Transverse colon (tissue), 4 donors: ENCODE measurements around the gene TAP1. TPM values are rescaled to one million over a fixed set of nuclear protein-coding genes. Genes with fewer than 3 reads are reported as not detected.
"Not testable (repeated sequence)": the region's sequence is repeated elsewhere in the genome, so short reads cannot be mapped to it uniquely, and the experiment has no call there.

Source experiments
- DNase-seq: peaks from one replicate; pipeline ENCODE4 v3.0.0-alpha.2; 2019
- H3K27ac ChIP-seq, 4 donors: fragments of 200-600 bp; sonication (generic); 2 replicates each; pipeline ENCODE4 v1.5.1; 2016 to 2018; ENCODE audit warnings: inconsistent platforms in 4 of 4
- H3K27me3 ChIP-seq: fragments of 200-600 bp; sonication (generic); 2 replicates; pipeline ENCODE4 v1.5.1; 2017; ENCODE audit warnings: inconsistent platforms
- H3K36me3 ChIP-seq, 4 donors: fragments of 200-600 bp; sonication (generic); 2 replicates each; pipeline ENCODE4 v1.5.1; 2017 to 2019; ENCODE audit warnings: inconsistent platforms in 4 of 4
- H3K4me1 ChIP-seq, 4 donors: fragments of 200-600 bp; sonication (generic); 2 replicates each; pipeline ENCODE4 v1.5.1; 2017 to 2020; ENCODE audit warnings: inconsistent platforms in 4 of 4
- H3K4me3 ChIP-seq, 4 donors: fragments of 200-600 bp; sonication (generic); 1 replicate in 1 of 4; 2 replicates in 3 of 4; pipeline versions ENCODE4 v1.5.1 to v1.6.1; 2017 to 2019; ENCODE audit warnings: inconsistent platforms in 4 of 4
- H3K9me3 ChIP-seq, 2 donors: fragments of 200-600 bp; sonication (generic); 2 replicates each; pipeline ENCODE4 v1.5.1; 2017 to 2019; ENCODE audit warnings: inconsistent platforms in 2 of 2
- EP300 ChIP-seq: sonication (generic); formaldehyde crosslinking; IDR thresholded peaks from one replicate; pipeline ENCODE4 v1.6.1; 2017; ENCODE audit warnings: antibody characterized with exemption, low read depth
- POLR2A ChIP-seq: fragments of 450-650 bp; IDR thresholded peaks from one replicate; pipeline ENCODE4 v1.6.1; 2016; ENCODE audit warnings: antibody characterized with exemption, mild to moderate bottlenecking, moderate library complexity
- POLR2AphosphoS5 ChIP-seq, 3 donors: sonication (generic); formaldehyde crosslinking; IDR thresholded peaks; one replicate each; pipeline ENCODE4 v1.6.1; 2016; ENCODE audit warnings: antibody characterized with exemption in 3 of 3
- WGBS, 2 donors: methylation state at CpG; one replicate each; pipeline ENCODE4 v1.1.5; 2018; ENCODE audit warnings: low coverage in 1 of 2; 5-methylcytosine and 5-hydroxymethylcytosine counted together
- in situ Hi-C, 4 donors: fragments of 200-750 bp; cut with MboI; loops; one replicate each; pipeline versions ENCODE4 v1.15.0 to v1.15.1; 2017; ENCODE audit warnings: low sequenced_read_pairs in 3 of 4, low pct_ligation_motif_present in 1 of 4, low pct_unique_long_range_greater_than_20kb in 1 of 4
- intact Hi-C: fragments of 100-400 bp; cut with DNase I; formaldehyde crosslinking; loops from one replicate; pipeline ENCODE4 v1.15.1; 2023; ENCODE audit warnings: low total_unique reads
- total RNA-seq, 4 donors: library from RNA; depleted of rRNA; stranded (reverse); fragments of >200 nt; gene quantifications; one replicate each; pipeline ENCODE4 v1.1.0, GENCODE V29; 2016
- TF ChIP-seq, protein P1 (sequence below), 5 experiments: fragments of 200-600 bp in 3 of 5; fragments of 450-650 bp in 2 of 5; sonication (generic) in 3 of 5; IDR thresholded peaks; 1 replicate in 2 of 5; 2 replicates in 3 of 5; pipeline ENCODE4 v1.5.1; 2016 to 2017; ENCODE audit warnings: antibody characterized with exemption in 5 of 5, inconsistent platforms in 3 of 5, mild to moderate bottlenecking in 2 of 5, moderate library complexity in 1 of 5

The TAP1 gene
- total RNA-seq, 4 donors from 2014 or later = 63.2 to 87.9 (median 75.3) TPM

DNA sequence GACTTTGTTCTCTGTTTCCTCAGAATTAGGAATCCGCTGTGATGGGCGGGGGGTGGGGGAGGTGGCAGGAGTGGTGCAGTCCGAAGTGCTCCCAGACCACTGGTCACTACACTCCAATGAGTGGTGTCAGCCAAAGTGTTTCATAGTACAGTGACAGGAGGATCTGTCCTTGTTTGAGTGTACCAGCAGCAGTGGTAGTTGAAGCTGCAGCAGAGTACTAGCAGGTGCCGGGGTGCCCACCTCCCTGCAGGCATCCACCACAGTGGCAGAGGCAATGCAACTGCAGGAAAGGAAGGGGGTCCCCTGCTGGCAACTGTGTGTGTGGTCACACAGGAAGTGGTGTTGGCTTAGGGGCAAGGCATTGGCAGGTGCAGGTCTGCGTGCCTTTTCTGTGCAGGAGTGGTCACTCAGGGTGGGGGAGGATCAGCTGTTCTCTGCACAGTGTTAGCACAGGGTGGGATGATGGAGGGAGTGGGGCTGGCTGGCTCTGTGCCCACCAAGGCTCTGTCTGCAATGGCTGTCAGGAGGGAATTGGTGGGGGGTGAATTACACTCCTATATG lies 46.4 kb downstream of the TAP1 start:
- Histone ChIP-seq H3K9me3 (no peaks in the 10 kb centered on the region), H3K4me1 (no peaks in the 10 kb centered on the region), H3K36me3 (no peaks in the 10 kb centered on the region), H3K27ac (no peak overlapping the region), H3K27me3 (peaks cover 36% of the 10 kb centered on the region), H3K4me3 (no peak overlapping the region)
- intact Hi-C loops (no loop called here), in situ Hi-C loops (no loop called here)
- no peak for DNase-seq
- 87% methylated on average over 5 of the region's 5 CpGs; no CpG with 5 or more reads in 1 of the 2 donors for WGBS, 2 donors
- TF ChIP-seq EP300 = no peak
- TF ChIP-seq POLR2A = no peak
- TF ChIP-seq POLR2AphosphoS5 (IDR thresholded peaks at IDR 0.05) = no peak
- TF ChIP-seq, protein P1, sequence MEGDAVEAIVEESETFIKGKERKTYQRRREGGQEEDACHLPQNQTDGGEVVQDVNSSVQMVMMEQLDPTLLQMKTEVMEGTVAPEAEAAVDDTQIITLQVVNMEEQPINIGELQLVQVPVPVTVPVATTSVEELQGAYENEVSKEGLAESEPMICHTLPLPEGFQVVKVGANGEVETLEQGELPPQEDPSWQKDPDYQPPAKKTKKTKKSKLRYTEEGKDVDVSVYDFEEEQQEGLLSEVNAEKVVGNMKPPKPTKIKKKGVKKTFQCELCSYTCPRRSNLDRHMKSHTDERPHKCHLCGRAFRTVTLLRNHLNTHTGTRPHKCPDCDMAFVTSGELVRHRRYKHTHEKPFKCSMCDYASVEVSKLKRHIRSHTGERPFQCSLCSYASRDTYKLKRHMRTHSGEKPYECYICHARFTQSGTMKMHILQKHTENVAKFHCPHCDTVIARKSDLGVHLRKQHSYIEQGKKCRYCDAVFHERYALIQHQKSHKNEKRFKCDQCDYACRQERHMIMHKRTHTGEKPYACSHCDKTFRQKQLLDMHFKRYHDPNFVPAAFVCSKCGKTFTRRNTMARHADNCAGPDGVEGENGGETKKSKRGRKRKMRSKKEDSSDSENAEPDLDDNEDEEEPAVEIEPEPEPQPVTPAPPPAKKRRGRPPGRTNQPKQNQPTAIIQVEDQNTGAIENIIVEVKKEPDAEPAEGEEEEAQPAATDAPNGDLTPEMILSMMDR (IDR thresholded peaks at IDR 0.05) = no peak

DNA sequence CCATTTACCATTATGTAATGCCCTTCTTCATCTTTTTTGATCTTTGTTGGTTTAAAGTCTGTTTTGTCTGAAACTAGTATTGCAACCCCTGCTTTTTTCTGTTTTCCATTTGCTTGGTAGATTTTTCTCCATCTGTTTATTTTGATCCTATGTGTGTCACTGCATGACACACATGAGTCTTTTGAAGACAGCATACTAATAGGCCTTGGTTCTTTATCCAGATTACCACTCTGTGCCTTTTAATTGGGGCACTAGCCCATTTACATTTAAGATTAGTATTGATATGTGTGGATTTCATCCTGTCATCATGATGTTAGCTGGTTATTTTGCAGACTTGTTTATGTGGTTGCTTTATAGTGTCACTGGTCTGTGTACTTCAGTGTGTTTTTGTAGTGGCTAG lies 48.1 kb downstream of the TAP1 start:
- intact Hi-C loops = not testable (repeated sequence)

DNA sequence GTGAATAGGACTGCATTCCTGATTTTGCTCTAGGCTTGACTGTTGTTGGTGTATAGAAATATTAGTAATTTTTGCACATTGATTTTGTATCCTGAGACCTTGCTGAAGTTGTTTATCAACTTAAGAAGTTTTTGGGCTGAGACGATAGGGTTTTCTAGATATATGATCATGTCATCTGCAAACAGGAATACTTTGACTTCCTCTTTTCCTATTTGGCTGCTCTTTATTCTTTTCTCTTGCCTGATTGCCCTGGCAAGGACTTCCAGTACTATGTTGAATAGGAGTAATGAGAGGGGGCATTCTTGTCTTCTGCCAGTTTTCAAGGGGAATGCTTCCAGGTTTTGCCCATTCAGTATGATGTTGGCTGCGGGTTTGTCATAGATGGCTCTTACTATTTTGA lies 50.1 kb downstream of the TAP1 start:
- in situ Hi-C loops (no loop called here), intact Hi-C loops (no loop called here)
- 67 to 80% methylated on average over 2 of the region's 2 CpGs for WGBS, 2 donors
- Histone ChIP-seq H3K36me3 (no peaks in the 10 kb centered on the region), H3K27me3 (peaks cover 70% of the 10 kb centered on the region), H3K9me3 (peaks cover 0 to 4% of the 10 kb centered on the region in 2 donors), H3K4me3 (no peak overlapping the region), H3K4me1 (no peaks in the 10 kb centered on the region), H3K27ac (no peak overlapping the region)
- TF ChIP-seq POLR2A (no peak), POLR2AphosphoS5 (IDR thresholded peaks at IDR 0.05) (no peak), EP300 (no peak)
- TF ChIP-seq, protein P1 (IDR thresholded peaks at IDR 0.05) = no peak
- no peak for DNase-seq

More for the DNA sequence above, 48.1 kb downstream of the TAP1 start:
- H3K27ac ChIP-seq, in situ Hi-C loops, H3K9me3 ChIP-seq, H3K36me3 ChIP-seq, H3K4me1 ChIP-seq, DNase-seq, H3K4me3 ChIP-seq: not testable (repeated sequence)
- peaks cover 52% of the 10 kb centered on the region for H3K27me3 ChIP-seq

DNA sequence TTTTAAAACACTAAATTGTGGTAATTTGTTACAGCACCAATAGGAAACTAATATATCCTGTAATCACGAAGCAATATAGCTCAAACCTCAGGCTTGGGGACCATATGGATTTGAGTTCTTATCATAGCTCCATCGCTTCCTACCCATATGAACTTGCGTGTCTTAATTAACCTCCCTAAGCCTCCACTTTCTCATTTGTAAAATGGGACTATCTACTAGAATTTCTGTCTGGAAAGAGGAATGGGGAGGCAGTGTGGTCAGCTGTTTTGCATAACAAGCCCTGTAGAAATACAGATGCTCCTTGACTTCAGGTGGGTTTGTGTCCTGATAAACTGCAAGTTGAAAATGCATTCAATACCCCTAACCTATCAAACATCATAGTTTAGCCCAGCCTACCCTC lies 53.8 kb downstream of the TAP1 start:
- Histone ChIP-seq H3K9me3 (peaks cover 0 to 4% of the 10 kb centered on the region in 2 donors), H3K27ac (no peak overlapping the region), H3K4me3 (no peak overlapping the region), H3K4me1 (peaks cover 0 to 7% (median 2%) of the 10 kb centered on the region in 4 donors), H3K36me3 (no peaks in the 10 kb centered on the region), H3K27me3 (peaks cover 77% of the 10 kb centered on the region)
- DNase-seq = no peak
- TF ChIP-seq, protein P1 (IDR thresholded peaks at IDR 0.05) = no peak
- TF ChIP-seq POLR2A (no peak), POLR2AphosphoS5 (IDR thresholded peaks at IDR 0.05) (no peak), EP300 (no peak)
- in situ Hi-C loops = loop anchor here (5.0 to 25.0 kb wide), 4 partner anchors 105 to 562 kb away; no protein-coding TSS in a partner anchor
- 74 to 81% methylated on average over 3 of the region's 3 CpGs for WGBS, 2 donors
- intact Hi-C loops = loop anchor here (5.0 kb wide), 1 partner anchor 387 kb away; no protein-coding TSS in a partner anchor

DNA sequence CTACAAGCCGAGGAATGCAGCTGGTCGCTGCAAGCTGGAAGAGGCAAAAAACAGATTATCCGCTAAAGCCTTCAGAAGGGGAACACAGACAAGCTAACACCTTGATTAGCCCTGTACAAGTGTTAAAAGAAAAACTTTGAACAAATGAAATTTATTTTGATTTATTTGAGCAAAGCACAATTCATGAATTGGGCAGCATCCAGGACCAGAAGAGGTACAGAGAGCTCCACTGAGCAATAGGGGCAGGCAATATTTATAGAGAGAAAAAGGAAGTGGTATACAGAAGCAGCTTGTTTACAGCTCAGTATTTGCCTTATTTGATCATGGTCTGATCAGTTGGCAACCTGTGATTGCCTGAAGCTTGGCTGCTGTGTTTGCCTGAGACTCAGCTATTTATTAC lies 54.3 kb downstream of the TAP1 start:
- TF ChIP-seq EP300 (no peak), POLR2A (no peak), POLR2AphosphoS5 (IDR thresholded peaks at IDR 0.05) (no peak)
- TF ChIP-seq, protein P1 (IDR thresholded peaks at IDR 0.05) = no peak
- WGBS, 2 donors = 95 to 97% methylated on average over 3 of the region's 3 CpGs
- no peak overlapping the region for H3K27ac ChIP-seq
- peaks cover 79% of the 10 kb centered on the region for H3K27me3 ChIP-seq
- in situ Hi-C loops = loop anchor here (5.0 to 25.0 kb wide), 4 partner anchors 104 to 562 kb away; no protein-coding TSS in a partner anchor
- H3K9me3 ChIP-seq = peaks cover 0 to 4% of the 10 kb centered on the region in 2 donors
- H3K36me3 ChIP-seq = no peaks in the 10 kb centered on the region
- no peak for DNase-seq
- intact Hi-C loops = loop anchor here (5.0 kb wide), 1 partner anchor 387 kb away; no protein-coding TSS in a partner anchor
- no peak overlapping the region for H3K4me3 ChIP-seq
- H3K4me1 ChIP-seq = peaks cover 0 to 7% (median 2%) of the 10 kb centered on the region in 4 donors
